ENCODE results near the gene CCDC80. TPM values are rescaled to one million over a fixed set of nuclear protein-coding genes. Genes with fewer than 3 reads are reported as not detected.

CCDC80 gene
- total RNA-seq, 4 donors from 2014 or later: 6.4 to 55.3 (median 18.4) TPM

DNA sequence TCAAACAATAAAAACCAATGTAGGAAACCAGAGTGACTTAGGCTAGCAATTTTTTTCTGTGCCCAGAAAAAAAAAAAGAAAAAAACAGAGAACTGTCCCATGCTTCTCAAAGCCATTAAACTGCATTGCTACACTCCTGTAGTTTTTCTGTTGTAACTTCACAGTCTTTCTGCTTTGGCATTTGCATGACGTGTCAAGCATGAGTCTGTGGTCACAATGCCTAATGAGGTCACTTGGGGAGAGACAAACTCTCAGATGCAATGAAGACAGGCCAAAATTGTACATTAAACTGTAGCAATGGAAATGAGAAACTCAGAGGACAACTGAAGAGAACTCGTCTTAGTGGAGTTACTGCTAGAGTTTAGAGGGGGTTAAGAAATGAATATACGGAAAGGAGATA lies 30.8 kb downstream of the CCDC80 start:
- no peak for TF ChIP-seq EP300 (IDR thresholded peaks at IDR 0.05; ENCODE audit: low read depth)
- TF ChIP-seq POLR2A (IDR thresholded peaks at IDR 0.05): no peak
- TF ChIP-seq POLR2AphosphoS5 (IDR thresholded peaks at IDR 0.05): no peak
- TF ChIP-seq, protein P1, sequence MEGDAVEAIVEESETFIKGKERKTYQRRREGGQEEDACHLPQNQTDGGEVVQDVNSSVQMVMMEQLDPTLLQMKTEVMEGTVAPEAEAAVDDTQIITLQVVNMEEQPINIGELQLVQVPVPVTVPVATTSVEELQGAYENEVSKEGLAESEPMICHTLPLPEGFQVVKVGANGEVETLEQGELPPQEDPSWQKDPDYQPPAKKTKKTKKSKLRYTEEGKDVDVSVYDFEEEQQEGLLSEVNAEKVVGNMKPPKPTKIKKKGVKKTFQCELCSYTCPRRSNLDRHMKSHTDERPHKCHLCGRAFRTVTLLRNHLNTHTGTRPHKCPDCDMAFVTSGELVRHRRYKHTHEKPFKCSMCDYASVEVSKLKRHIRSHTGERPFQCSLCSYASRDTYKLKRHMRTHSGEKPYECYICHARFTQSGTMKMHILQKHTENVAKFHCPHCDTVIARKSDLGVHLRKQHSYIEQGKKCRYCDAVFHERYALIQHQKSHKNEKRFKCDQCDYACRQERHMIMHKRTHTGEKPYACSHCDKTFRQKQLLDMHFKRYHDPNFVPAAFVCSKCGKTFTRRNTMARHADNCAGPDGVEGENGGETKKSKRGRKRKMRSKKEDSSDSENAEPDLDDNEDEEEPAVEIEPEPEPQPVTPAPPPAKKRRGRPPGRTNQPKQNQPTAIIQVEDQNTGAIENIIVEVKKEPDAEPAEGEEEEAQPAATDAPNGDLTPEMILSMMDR (IDR thresholded peaks at IDR 0.05): no peak
- H3K4me3 ChIP-seq: no peak overlapping the region
- no peak overlapping the region for H3K27ac ChIP-seq
- WGBS, 2 donors (ENCODE audit: low coverage in 1 of 2): 83 to 100% methylated on average over 2 to 3 of the region's 3 CpGs
- in situ Hi-C loops (cut with MboI; ENCODE audit: low pct_ligation_motif_present in 1 of 4, low pct_unique_long_range_greater_than_20kb in 1 of 4, low sequenced_read_pairs in 3 of 4) (no loop called here), intact Hi-C loops (cut with DNase I; ENCODE audit: low total_unique reads) (no loop called here)
- H3K4me1 ChIP-seq: no peaks in the 10 kb centered on the region
- DNase-seq: no peak
- H3K36me3 ChIP-seq: no peaks in the 10 kb centered on the region
- H3K9me3 ChIP-seq: no peaks in the 10 kb centered on the region
- no peaks in the 10 kb centered on the region for H3K27me3 ChIP-seq

DNA sequence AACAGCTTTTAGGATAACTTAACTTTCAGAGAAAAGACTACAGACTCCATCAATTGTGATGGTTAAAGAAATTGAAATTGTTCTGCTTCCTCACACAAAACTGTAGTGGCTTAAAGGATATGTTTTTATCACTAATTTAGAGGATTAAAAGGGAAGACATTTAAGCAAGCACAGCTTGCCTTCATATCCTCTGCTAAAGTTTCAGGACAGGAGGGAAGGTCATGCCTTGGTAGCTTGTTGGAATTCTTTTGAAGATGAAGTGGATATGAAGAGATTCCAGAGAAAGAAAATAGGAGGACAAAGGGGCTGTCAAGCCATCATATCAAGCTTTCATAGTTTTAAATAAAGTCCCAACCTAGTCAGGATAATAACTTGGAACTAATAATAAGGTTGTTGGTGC lies 33.1 kb downstream of the CCDC80 start:
- H3K4me1 ChIP-seq: no peaks in the 10 kb centered on the region
- intact Hi-C loops (cut with DNase I; ENCODE audit: low total_unique reads) (no loop called here), in situ Hi-C loops (cut with MboI; ENCODE audit: low pct_ligation_motif_present in 1 of 4, low pct_unique_long_range_greater_than_20kb in 1 of 4, low sequenced_read_pairs in 3 of 4) (no loop called here)
- H3K9me3 ChIP-seq: no peaks in the 10 kb centered on the region
- no peaks in the 10 kb centered on the region for H3K27me3 ChIP-seq
- no peak overlapping the region for H3K4me3 ChIP-seq
- TF ChIP-seq POLR2AphosphoS5 (IDR thresholded peaks at IDR 0.05): no peak
- TF ChIP-seq, protein P1 (IDR thresholded peaks at IDR 0.05): no peak
- no peak for TF ChIP-seq POLR2A (IDR thresholded peaks at IDR 0.05)
- TF ChIP-seq EP300 (IDR thresholded peaks at IDR 0.05; ENCODE audit: low read depth): no peak
- H3K36me3 ChIP-seq: no peaks in the 10 kb centered on the region
- no peak overlapping the region for H3K27ac ChIP-seq
- DNase-seq: no peak

DNA sequence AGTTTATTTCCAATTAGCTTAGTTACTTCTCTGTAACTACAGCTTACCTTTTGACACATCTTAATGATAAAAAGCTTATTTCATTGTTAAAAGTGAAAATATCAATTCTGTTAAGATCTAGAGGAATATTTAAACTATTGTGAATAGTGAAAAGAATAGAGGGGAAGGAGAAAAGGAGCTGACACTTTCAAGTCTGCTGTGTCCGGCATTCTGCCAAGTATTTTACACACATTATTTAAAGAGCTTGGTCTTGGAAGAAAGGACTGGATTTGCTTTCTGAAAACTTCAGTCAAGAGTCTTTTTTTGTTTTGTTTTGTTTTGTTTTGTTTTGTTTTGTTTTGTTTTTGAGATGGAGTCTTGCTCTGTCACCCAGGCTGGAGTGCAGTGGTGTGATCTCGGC lies 34.8 kb downstream of the CCDC80 start:
- Histone ChIP-seq H3K27ac (no peak overlapping the region), H3K4me3 (no peak overlapping the region), H3K4me1 (no peaks in the 10 kb centered on the region), H3K36me3 (no peaks in the 10 kb centered on the region), H3K9me3 (no peaks in the 10 kb centered on the region), H3K27me3 (no peaks in the 10 kb centered on the region)
- DNase-seq: no peak
- in situ Hi-C loops (cut with MboI; ENCODE audit: low pct_ligation_motif_present in 1 of 4, low pct_unique_long_range_greater_than_20kb in 1 of 4, low sequenced_read_pairs in 3 of 4) (no loop called here), intact Hi-C loops (cut with DNase I; ENCODE audit: low total_unique reads) (no loop called here)
- whole genome bisulfite sequencing, 2 donors (ENCODE audit: low coverage in 1 of 2): 91 to 100% methylated on average over 1 to 2 of the region's 2 CpGs
- TF ChIP-seq, protein P1 (IDR thresholded peaks at IDR 0.05): no peak
- TF ChIP-seq POLR2AphosphoS5 (IDR thresholded peaks at IDR 0.05) (no peak), EP300 (IDR thresholded peaks at IDR 0.05; ENCODE audit: low read depth) (no peak)

DNA sequence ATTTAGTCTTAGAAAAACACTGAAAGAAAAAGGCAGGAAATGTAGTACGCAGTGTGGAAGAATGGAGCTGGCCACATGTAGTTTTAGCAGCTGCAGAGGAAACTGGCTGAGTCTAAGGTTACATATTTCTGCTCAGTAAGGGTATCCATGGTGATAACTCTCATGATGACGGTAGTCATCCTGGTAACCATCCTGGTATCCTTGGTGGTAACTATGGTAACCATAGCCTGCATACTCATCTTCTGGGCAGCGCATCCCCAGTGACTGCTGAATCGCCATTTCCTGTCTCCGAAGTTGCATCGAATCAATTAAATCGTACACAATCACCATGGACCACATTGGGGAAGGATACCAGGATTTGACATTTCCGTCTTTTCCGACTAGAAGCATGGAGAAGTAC lies 35.7 kb downstream of the CCDC80 start:
- Histone ChIP-seq H3K27ac (no peak overlapping the region), H3K4me3 (no peak overlapping the region), H3K27me3 (no peaks in the 10 kb centered on the region), H3K9me3 (no peaks in the 10 kb centered on the region), H3K36me3 (no peaks in the 10 kb centered on the region), H3K4me1 (no peaks in the 10 kb centered on the region)
- in situ Hi-C loops (cut with MboI; ENCODE audit: low pct_ligation_motif_present in 1 of 4, low pct_unique_long_range_greater_than_20kb in 1 of 4, low sequenced_read_pairs in 3 of 4) (no loop called here), intact Hi-C loops (cut with DNase I; ENCODE audit: low total_unique reads) (no loop called here)
- 73 to 79% methylated on average over 2 to 9 of the region's 9 CpGs for WGBS, 2 donors (ENCODE audit: low coverage in 1 of 2)
- TF ChIP-seq, protein P1 (IDR thresholded peaks at IDR 0.05): no peak
- TF ChIP-seq POLR2A (IDR thresholded peaks at IDR 0.05): no peak
- no peak for TF ChIP-seq POLR2AphosphoS5 (IDR thresholded peaks at IDR 0.05)
- no peak for TF ChIP-seq EP300 (IDR thresholded peaks at IDR 0.05; ENCODE audit: low read depth)
- DNase-seq: no peak

Measured in transverse colon (tissue), 4 donors.